Measurements from ENCODE around the gene ZNF605. TPM values are rescaled to one million over a fixed set of nuclear protein-coding genes. Genes with fewer than 3 reads are reported as not detected.

ZNF605 gene
- total and polyA plus RNA-seq, 9 donors = 5.2 to 20.9 (median 10.5) TPM

DNA sequence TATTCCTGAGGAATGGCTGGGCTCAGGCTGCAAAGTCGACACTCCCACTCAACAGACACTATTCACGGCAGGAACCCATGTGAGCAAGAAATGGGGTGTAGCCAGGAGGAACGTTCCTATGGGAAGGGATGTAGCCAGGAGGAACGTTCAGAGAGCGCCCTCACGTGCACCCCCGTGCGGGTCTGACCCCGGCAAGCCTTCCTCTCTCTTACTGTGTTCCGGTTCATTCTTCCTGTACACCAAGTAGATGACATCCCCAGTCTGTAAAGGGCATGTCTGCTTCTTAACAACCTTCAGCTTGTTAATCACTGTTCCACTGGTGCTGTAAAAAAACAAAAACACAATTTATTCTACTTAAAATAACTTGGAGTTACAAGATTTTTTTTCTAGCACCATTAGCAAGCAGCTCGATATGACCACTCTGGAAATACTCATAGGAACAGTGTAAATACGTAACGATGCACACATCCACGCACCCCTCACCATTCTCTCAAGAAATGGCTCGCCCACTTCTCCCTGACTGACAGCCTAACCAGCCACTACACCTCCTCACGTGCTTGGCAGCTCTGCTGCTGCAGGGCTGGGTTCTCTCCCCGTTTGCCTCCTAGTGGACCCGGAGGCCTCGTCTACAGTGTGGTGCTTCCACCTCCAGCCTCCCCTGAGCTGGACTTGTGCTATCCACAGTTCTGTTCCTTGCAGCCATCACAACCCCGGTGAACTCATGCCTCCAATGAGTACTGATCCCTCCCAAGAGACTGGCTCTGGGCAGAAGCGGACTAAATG, 83.8 kb downstream of the ZNF605 start:
- 91 to 92% (median 91%) methylated on average over 21 of the region's 21 CpGs for WGBS, 3 donors
- Histone ChIP-seq H3K4me1 (ENCODE audit: insufficient read depth) (no peaks in the 10 kb centered on the region), H3K27ac (no peak overlapping the region), H3K9me3 (no peaks in the 10 kb centered on the region), H3K27me3 (no peaks in the 10 kb centered on the region), H3K36me3 (no peaks in the 10 kb centered on the region), H3K4me3 (no peak overlapping the region)
- TF ChIP-seq POLR2A (IDR thresholded peaks at IDR 0.05) (no peak), EP300 (IDR thresholded peaks at IDR 0.05) (no peak)
- TF ChIP-seq, protein P1, sequence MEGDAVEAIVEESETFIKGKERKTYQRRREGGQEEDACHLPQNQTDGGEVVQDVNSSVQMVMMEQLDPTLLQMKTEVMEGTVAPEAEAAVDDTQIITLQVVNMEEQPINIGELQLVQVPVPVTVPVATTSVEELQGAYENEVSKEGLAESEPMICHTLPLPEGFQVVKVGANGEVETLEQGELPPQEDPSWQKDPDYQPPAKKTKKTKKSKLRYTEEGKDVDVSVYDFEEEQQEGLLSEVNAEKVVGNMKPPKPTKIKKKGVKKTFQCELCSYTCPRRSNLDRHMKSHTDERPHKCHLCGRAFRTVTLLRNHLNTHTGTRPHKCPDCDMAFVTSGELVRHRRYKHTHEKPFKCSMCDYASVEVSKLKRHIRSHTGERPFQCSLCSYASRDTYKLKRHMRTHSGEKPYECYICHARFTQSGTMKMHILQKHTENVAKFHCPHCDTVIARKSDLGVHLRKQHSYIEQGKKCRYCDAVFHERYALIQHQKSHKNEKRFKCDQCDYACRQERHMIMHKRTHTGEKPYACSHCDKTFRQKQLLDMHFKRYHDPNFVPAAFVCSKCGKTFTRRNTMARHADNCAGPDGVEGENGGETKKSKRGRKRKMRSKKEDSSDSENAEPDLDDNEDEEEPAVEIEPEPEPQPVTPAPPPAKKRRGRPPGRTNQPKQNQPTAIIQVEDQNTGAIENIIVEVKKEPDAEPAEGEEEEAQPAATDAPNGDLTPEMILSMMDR (IDR thresholded peaks at IDR 0.05) = no peak
- DNase-seq = no peak
- intact Hi-C loops (cut with DNase I) = no loop called here

DNA sequence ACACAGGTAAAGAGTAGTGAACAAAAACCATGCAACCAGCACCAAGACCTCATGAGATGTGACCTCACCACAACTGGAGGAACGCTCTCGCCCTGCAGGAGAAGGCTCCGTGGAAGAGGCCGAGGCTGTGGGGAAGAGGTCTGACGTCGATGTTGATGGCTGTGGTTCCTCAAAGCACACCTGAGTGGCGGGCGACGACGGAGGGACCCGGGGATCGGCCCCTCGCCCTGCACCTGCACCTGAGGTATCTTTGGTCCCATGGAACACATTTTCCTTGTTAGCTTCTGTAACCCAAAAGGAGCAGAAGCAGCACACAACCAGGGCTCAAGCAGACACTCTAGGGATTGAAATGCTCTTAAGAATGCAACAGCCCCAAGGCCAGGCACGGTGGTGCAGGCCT, 86.6 kb downstream of the ZNF605 start:
- H3K27ac ChIP-seq = no peak overlapping the region
- no peaks in the 10 kb centered on the region for H3K36me3 ChIP-seq
- DNase-seq = no peak
- H3K4me3 ChIP-seq = no peak overlapping the region
- intact Hi-C loops (cut with DNase I) = no loop called here
- 92 to 96% (median 95%) methylated on average over 14 of the region's 14 CpGs for whole genome bisulfite sequencing, 3 donors
- H3K4me1 ChIP-seq (ENCODE audit: insufficient read depth) = no peaks in the 10 kb centered on the region
- no peaks in the 10 kb centered on the region for H3K27me3 ChIP-seq
- TF ChIP-seq POLR2A (IDR thresholded peaks at IDR 0.05) (no peak), EP300 (IDR thresholded peaks at IDR 0.05) (no peak)
- TF ChIP-seq, protein P1 (IDR thresholded peaks at IDR 0.05) = no peak
- H3K9me3 ChIP-seq = no peaks in the 10 kb centered on the region

Small RNA genes within 50 kb of the gene (small RNA-seq; reads per million reads assigned to genes)
- gene RNU4ATAC12P = not detected

Other genes with a start within 250 kb of the ZNF605 start
- gene PGAM5, start 245.5 kb downstream of the ZNF605 start, total RNA-seq = 10 to 100 TPM; 15.6 to 33.9 (median 21.0) TPM
- gene PGAM5, start 245.5 kb downstream of the ZNF605 start, polyA plus RNA-seq = 1 to 10 TPM; 8.0 to 9.0 TPM
- 10 to 100 TPM; 39.2 to 82.0 (median 43.7) TPM for gene ANKLE2, start 194.5 kb downstream of the ZNF605 start, total RNA-seq
- 10 to 100 TPM; 30.5 to 34.0 TPM for gene ANKLE2, start 194.5 kb downstream of the ZNF605 start, polyA plus RNA-seq
- 10 to 100 TPM; 31.1 to 76.0 (median 52.4) TPM for gene GOLGA3, start 127.4 kb downstream of the ZNF605 start, total RNA-seq
- 10 to 100 TPM; 14.4 to 14.9 TPM for gene GOLGA3, start 127.4 kb downstream of the ZNF605 start, polyA plus RNA-seq
- 10 to 100 TPM; 11.7 to 36.4 (median 18.8) TPM for gene CHFR, start 68.7 kb downstream of the ZNF605 start, total RNA-seq
- gene CHFR, start 68.7 kb downstream of the ZNF605 start, polyA plus RNA-seq = 10 to 100 TPM; 12.0 to 17.5 TPM
- 10 to 100 TPM; 10.8 to 18.9 (median 14.1) TPM for gene ZNF26, start 30.1 kb upstream of the ZNF605 start, total RNA-seq
- gene ZNF26, start 30.1 kb upstream of the ZNF605 start, polyA plus RNA-seq = 1 to 10 TPM; 3.2 to 6.3 TPM
- gene ZNF84, start 81.2 kb upstream of the ZNF605 start, total RNA-seq = 10 to 100 TPM; 19.1 to 41.4 (median 32.8) TPM
- 10 to 100 TPM; 15.3 to 21.0 TPM for gene ZNF84, start 81.2 kb upstream of the ZNF605 start, polyA plus RNA-seq
- 10 to 100 TPM; 17.8 to 26.3 (median 19.9) TPM for gene ZNF140, start 124.6 kb upstream of the ZNF605 start, total RNA-seq
- gene ZNF140, start 124.6 kb upstream of the ZNF605 start, polyA plus RNA-seq = 10 to 100 TPM; 21.1 to 21.5 TPM
- 1 to 10 TPM; 4.1 to 5.5 (median 4.7) TPM for gene ZNF891, start 174.0 kb upstream of the ZNF605 start, total RNA-seq
- gene ZNF891, start 174.0 kb upstream of the ZNF605 start, polyA plus RNA-seq = 1 to 10 TPM; 1.2 to 2.9 TPM
- gene ZNF10, start 174.3 kb upstream of the ZNF605 start, total RNA-seq = 10 to 100 TPM; 13.6 to 38.8 (median 22.0) TPM
- gene ZNF10, start 174.3 kb upstream of the ZNF605 start, polyA plus RNA-seq = 10 to 100 TPM in 1 of 2 donors, 1 to 10 TPM in 1; 9.6 to 10.4 TPM
- 10 to 100 TPM; 16.0 to 35.5 (median 24.8) TPM for gene ZNF268, start 225.2 kb upstream of the ZNF605 start, total RNA-seq
- gene ZNF268, start 225.2 kb upstream of the ZNF605 start, polyA plus RNA-seq = 10 to 100 TPM in 1 of 2 donors, 1 to 10 TPM in 1; 6.3 to 10.7 TPM

Data from ovary (tissue), 9 donors.